H1 (cell line): ENCODE data around the gene NPFF. TPM values are rescaled to one million over a fixed set of nuclear protein-coding genes. Genes with fewer than 3 reads are reported as not detected.

ENCODE experiments used
- KDM4A ChIP-seq: IDR thresholded peaks from one replicate; pipeline ENCODE4 v1.7.1; 2012; ENCODE audit warnings: low read depth, mild to moderate bottlenecking, moderate library complexity, low read length, inconsistent platforms; ENCODE audit not compliant: severe bottlenecking
- POLR2A ChIP-seq, 2 experiments: IDR thresholded peaks; 1 replicate in 1 of 2; 2 replicates in 1 of 2; pipeline ENCODE4 v1.6.1; 2011; ENCODE audit warnings: low read depth in 2 of 2, low read length in 2 of 2, mild to moderate bottlenecking in 2 of 2; ENCODE audit errors: control extremely low read depth in 1 of 2
- POLR2AphosphoS5 ChIP-seq: IDR thresholded peaks from 2 replicates; pipeline ENCODE4 v1.6.1; 2011; ENCODE audit warnings: low read depth, low read length
- SIRT6 ChIP-seq: IDR thresholded peaks from one replicate; pipeline ENCODE4 v1.7.1; 2012; ENCODE audit warnings: low read length, inconsistent platforms
- polyA plus RNA-seq, 7 experiments: library from polyadenylated mRNA; depleted of rRNA in 3 of 7; stranded (reverse) in 5 of 7; unstranded in 2 of 7; fragments of >200 nt in 5 of 7; fragments of 200-250 nt in 2 of 7; gene quantifications; 1 replicate in 5 of 7; 2 replicates in 1 of 7; 4 replicates in 1 of 7; pipeline versions ENCODE4 v1.2.1 to v1.2.3, GENCODE V29; 2011 to 2013; ENCODE audit warnings: missing spikeins in 2 of 7, mixed read lengths in 2 of 7
- total RNA-seq: library from RNA; stranded (reverse); fragmentation: NEBNext Ultra II Directional; extraction: Animal tissue kit (Norgen Biotek cat#: 25700); gene quantifications from 2 replicates; pipeline ENCODE4 v1.2.1, GENCODE V29; 2021

Gene NPFF
- total and polyA plus RNA-seq, 2 of the 8 experiments (the other 6 are each of a cell fraction or from before 2014, with no cell fraction given) = not detected

DNA sequence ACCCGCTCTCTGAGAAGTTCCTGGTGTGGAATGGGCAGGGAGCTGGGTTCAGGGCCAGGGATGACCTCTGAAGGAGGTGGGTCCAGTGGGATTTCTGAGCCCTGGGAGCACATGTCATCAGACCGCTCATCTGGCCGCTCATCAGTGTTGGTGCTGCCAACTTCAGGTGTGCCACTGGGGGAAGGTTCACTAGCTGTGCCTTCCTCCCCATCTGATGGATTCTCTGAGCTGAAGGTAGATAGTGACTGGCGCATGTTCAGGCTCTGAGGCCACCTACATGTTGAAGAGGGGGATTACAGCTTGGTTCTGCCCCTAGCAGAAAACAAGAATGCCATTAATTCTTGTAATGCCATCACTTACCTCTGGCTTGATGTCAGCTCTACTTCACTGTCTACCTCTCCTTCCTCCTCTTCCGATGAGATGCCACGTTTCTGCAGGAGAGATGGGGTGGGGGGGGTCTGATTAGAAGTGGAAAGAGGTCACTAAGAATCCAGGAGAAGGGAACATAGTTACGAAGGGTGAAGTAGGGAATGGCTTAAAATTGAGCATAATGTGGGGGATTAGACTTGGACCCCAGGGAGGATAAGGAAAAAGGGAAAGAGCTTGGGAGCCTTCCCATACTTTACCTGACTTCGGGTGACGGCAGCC is 25.2 kb downstream of the NPFF start (continued):
- no peak for TF ChIP-seq SIRT6
- no peak for TF ChIP-seq KDM4A
- peak; percentile 14 to 22; a peak in 2 of 3 replicates for TF ChIP-seq POLR2A (IDR thresholded peaks at IDR 0.05; ENCODE audit: control extremely low read depth in 1 of 2, low read depth in 2 of 2, low read length in 2 of 2)
- TF ChIP-seq POLR2AphosphoS5 = peak; percentile 80
